GM21367 (cell line): ENCODE measurements around the gene CHCT1.
"Not testable (repeated sequence)": the region's sequence is repeated elsewhere in the genome, so short reads cannot be mapped to it uniquely, and the experiment has no call there.

Experiments used
- ATAC-seq: cut with Tn5 transposase; IDR thresholded peaks from one replicate; pipeline ENCODE4 v1.9.1; 2021; ENCODE audit not compliant: unreplicated experiment

CHCT1 gene

GRCh38 chr17:60398227-60398959, 23.9 kb upstream of the CHCT1 start:
- ATAC-seq, result peak; percentile 73

GRCh38 chr17:60401819-60402218, 20.5 kb upstream of the CHCT1 start:
- ATAC-seq, result no peak

- no peak for ATAC-seq
Measured at GRCh38 chr17:60403523-60403810, 18.8 kb upstream of the CHCT1 start.

- ATAC-seq, result no peak
Measured at GRCh38 chr17:60403962-60404361, 18.3 kb upstream of the CHCT1 start.

GRCh38 chr17:60406887-60407286, 15.4 kb upstream of the CHCT1 start:
- ATAC-seq, result no peak

GRCh38 chr17:60410001-60410400, 12.3 kb upstream of the CHCT1 start:
- no peak for ATAC-seq

- no peak for ATAC-seq
Measured at GRCh38 chr17:60412701-60413100, 9.6 kb upstream of the CHCT1 start.

- ATAC-seq, result no peak
Measured at GRCh38 chr17:60415146-60415545, 7.1 kb upstream of the CHCT1 start.

- no peak for ATAC-seq
Measured at GRCh38 chr17:60416368-60416925, 5.8 kb upstream of the CHCT1 start.

- ATAC-seq, result not testable (repeated sequence)
Measured at GRCh38 chr17:60419003-60419402, 3.3 kb upstream of the CHCT1 start.

GRCh38 chr17:60419875-60420274, 2.4 kb upstream of the CHCT1 start:
- ATAC-seq, result not testable (repeated sequence)

- ATAC-seq, result peak; percentile 87
Measured at GRCh38 chr17:60421273-60422161, 772 bp upstream of the CHCT1 start.

GRCh38 chr17:60423865-60424264, 1.6 kb downstream of the CHCT1 start:
- no peak for ATAC-seq

- no peak for ATAC-seq
Measured at GRCh38 chr17:60425626-60426025, 3.3 kb downstream of the CHCT1 start.

- no peak for ATAC-seq
Measured at GRCh38 chr17:60426596-60426995, 4.3 kb downstream of the CHCT1 start.

GRCh38 chr17:60428491-60428890, 6.2 kb downstream of the CHCT1 start:
- not testable (repeated sequence) for ATAC-seq

- ATAC-seq, result not testable (repeated sequence)
Measured at GRCh38 chr17:60430561-60430960, 8.3 kb downstream of the CHCT1 start.

GRCh38 chr17:60433021-60433997, 11.0 kb downstream of the CHCT1 start:
- ATAC-seq, result not testable (repeated sequence)

GRCh38 chr17:60435244-60436167, 13.2 kb downstream of the CHCT1 start:
- no peak for ATAC-seq

- ATAC-seq, result no peak
Measured at GRCh38 chr17:60436676-60437075, 14.4 kb downstream of the CHCT1 start.
